ENCODE data around the gene KIF13A.

KIF13A gene

GRCh38 chr6:17885889-17886576, 101.4 kb downstream of the KIF13A start:
- no peak for DNase-seq (ENCODE audit: low spot score)
- in situ Hi-C loops (cut with MboI; ENCODE audit: low sequenced_read_pairs, unreplicated experiment), result no loop called here
- no peak for TF ChIP-seq CTCF (IDR thresholded peaks at IDR 0.05; ENCODE audit: borderline replicate concordance, control extremely low read depth, extremely low read depth, insufficient read depth, missing control alignments)

- TF ChIP-seq CTCF (IDR thresholded peaks at IDR 0.05; ENCODE audit: borderline replicate concordance, control extremely low read depth, extremely low read depth, insufficient read depth, missing control alignments), result no peak
- DNase-seq (ENCODE audit: low spot score), result peak; percentile 44
Measured at GRCh38 chr6:17884498-17885478, 102.6 kb downstream of the KIF13A start.

DNA sequence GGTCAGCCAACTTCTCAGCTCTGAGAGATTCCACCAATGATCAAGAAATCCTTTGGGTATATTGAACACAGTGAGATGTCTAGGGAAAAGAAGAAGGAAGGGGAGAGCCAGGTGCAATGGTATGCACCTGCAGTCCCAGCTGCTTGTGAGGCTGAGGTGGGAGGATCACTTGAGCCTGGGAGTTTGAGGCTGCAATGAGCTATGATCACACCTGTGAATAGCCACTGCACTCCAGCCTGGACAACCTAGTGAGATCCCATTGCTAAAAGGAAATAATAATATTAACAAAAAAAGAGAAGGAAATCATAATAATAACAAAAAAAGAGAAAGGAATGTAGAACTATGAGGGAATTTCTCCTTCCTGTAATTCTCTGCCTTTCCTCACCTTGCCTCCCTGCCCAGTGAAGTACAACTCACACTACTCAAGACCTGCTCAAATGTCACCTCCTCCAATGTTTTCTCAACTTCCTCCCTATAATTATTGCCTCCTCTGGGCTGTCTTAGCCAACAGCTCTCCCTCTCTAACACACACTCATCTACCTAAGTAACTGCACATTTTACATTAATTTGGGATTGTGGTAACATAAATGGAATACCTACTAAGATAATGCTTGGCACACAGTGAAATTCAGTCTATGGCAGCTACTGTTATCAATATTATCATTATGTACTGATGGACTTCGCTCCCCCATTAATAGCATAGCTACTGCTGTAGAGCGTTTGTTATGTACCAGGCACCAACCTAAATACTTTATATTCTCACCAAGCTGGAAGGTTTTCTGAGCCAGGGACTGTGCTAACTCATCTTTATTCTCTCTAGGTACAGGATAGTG, 103.6 kb downstream of the KIF13A start:
- in situ Hi-C loops (cut with MboI; ENCODE audit: low sequenced_read_pairs, unreplicated experiment), result no loop called here
- no peak for DNase-seq (ENCODE audit: low spot score)
- TF ChIP-seq CTCF (IDR thresholded peaks at IDR 0.05; ENCODE audit: borderline replicate concordance, control extremely low read depth, extremely low read depth, insufficient read depth, missing control alignments), result no peak

More at GRCh38 chr6:17884498-17885478, 102.6 kb downstream of the KIF13A start:
- in situ Hi-C loops (cut with MboI; ENCODE audit: low sequenced_read_pairs, unreplicated experiment), result no loop called here

- TF ChIP-seq CTCF (IDR thresholded peaks at IDR 0.05; ENCODE audit: borderline replicate concordance, control extremely low read depth, extremely low read depth, insufficient read depth, missing control alignments), result no peak
- in situ Hi-C loops (cut with MboI; ENCODE audit: low sequenced_read_pairs, unreplicated experiment), result no loop called here
- no peak for DNase-seq (ENCODE audit: low spot score)
Measured at GRCh38 chr6:17881085-17881858, 106.2 kb downstream of the KIF13A start.

- no peak for DNase-seq (ENCODE audit: low spot score)
- TF ChIP-seq CTCF (IDR thresholded peaks at IDR 0.05; ENCODE audit: borderline replicate concordance, control extremely low read depth, extremely low read depth, insufficient read depth, missing control alignments), result no peak
- in situ Hi-C loops (cut with MboI; ENCODE audit: low sequenced_read_pairs, unreplicated experiment), result no loop called here
Measured at GRCh38 chr6:17879184-17879583, 108.3 kb downstream of the KIF13A start.

Measured in GM13976 (cell line).